Measurements from ENCODE around the gene ABLIM1. TPM values are rescaled to one million over a fixed set of nuclear protein-coding genes. Genes with fewer than 3 reads are reported as not detected.

ABLIM1 gene
- total and polyA plus RNA-seq, 2 of the 4 experiments (the other 2 are of a cell fraction): 7.7 to 9.9 TPM

- H3K27ac ChIP-seq (ENCODE audit: insufficient read depth, low read length): no peak overlapping the region
- BruUV-seq (replicated peaks): no TSS peak
- no peaks in the 10 kb centered on the region for H3K9me3 ChIP-seq (ENCODE audit: control insufficient read depth, insufficient read depth, low read length)
- in situ Hi-C loops (cut with MboI; ENCODE audit: low sequenced_read_pairs) (loop anchor here (5.0 kb wide), 3 partner anchors 73 to 243 kb away; no protein-coding TSS in a partner anchor), dilution Hi-C loops (cut with HindIII; ENCODE audit: low sequenced_read_pairs, unreplicated experiment) (no loop called here), intact Hi-C loops (cut with micrococcal nuclease) (no loop called here)
- peaks cover 12% of the 10 kb centered on the region; the same call in 1 of the 2 replicates for H4K20me1 ChIP-seq (ENCODE audit: insufficient read depth, low read length)
- ChIA-PET CTCF (interaction anchor here (0.5 to 0.6 kb wide), 2 partner anchors 73 to 150 kb away, joined by 3 read pairs; no protein-coding TSS in a partner anchor), POLR2A (ENCODE audit: unreplicated experiment) (no interaction called here)
- H2AFZ ChIP-seq (replicated peaks; ENCODE audit: low read length, poor library complexity): no peak overlapping the region
- no peak overlapping the region for H3K4me2 ChIP-seq (ENCODE audit: low read depth, low read length)
- no peak overlapping the region for H2BK20ac ChIP-seq (ENCODE audit: low read depth, low read length)
- peaks cover 6% of the 10 kb centered on the region for H3K4me1 ChIP-seq (ENCODE audit: control insufficient read depth, insufficient read depth, low read length)
- no CpG with 5 or more reads among the region's 10 CpGs for WGBS, 2 experiments (ENCODE audit: extremely low coverage in 2 of 2, insufficient read length in 1 of 2)
- H2AK9ac ChIP-seq (replicated peaks; ENCODE audit: low read depth, low read length, poor library complexity): no peak overlapping the region
- no peak overlapping the region for H4K8ac ChIP-seq (ENCODE audit: low read depth in 2 of 2, low read length in 2 of 2)
- no peak overlapping the region for H3K14ac ChIP-seq (replicated peaks; ENCODE audit: low read depth, low read length)
- H4K91ac ChIP-seq (ENCODE audit: insufficient read depth, low read depth, low read length): no peak overlapping the region
- H3K27me3 ChIP-seq (ENCODE audit: control insufficient read depth, insufficient read depth, low read length): peaks cover 27% of the 10 kb centered on the region
- H4K5ac ChIP-seq (ENCODE audit: low read depth, low read length): no peak overlapping the region
- no peak overlapping the region for H3K9ac ChIP-seq (ENCODE audit: low read depth, low read length)
- DNase-seq: no peak
- H2BK120ac ChIP-seq (ENCODE audit: low read depth, low read length): no peak overlapping the region
- no peaks in the 10 kb centered on the region for H3K9me1 ChIP-seq (ENCODE audit: insufficient read depth, low read length)
- H2BK15ac ChIP-seq (ENCODE audit: low read depth, low read length): no peak overlapping the region
- no peak overlapping the region for H3K4ac ChIP-seq (ENCODE audit: low read depth, low read length)
- H2BK5ac ChIP-seq (ENCODE audit: low read depth, low read length, poor library complexity, severe bottlenecking): no peak overlapping the region
- no peaks in the 10 kb centered on the region for H3K79me1 ChIP-seq (ENCODE audit: low read depth in 1 of 2, low read length in 2 of 2)
- ATAC-seq (ENCODE audit: low read depth): no peak
- no peak overlapping the region for H2AK5ac ChIP-seq (ENCODE audit: low read depth, low read length)
- H3K23ac ChIP-seq (ENCODE audit: low read depth, low read length): no peak overlapping the region
- H3K36me3 ChIP-seq (ENCODE audit: control insufficient read depth, insufficient read depth, low read length): no peaks in the 10 kb centered on the region
- H3K56ac ChIP-seq (ENCODE audit: extremely low read depth, insufficient read depth, low read length): no peak overlapping the region
- TF ChIP-seq ELK1 (IDR thresholded peaks at IDR 0.05; ENCODE audit: borderline replicate concordance, low read depth, low read length): no peak
- no peak for TF ChIP-seq USF2 (IDR thresholded peaks at IDR 0.05; ENCODE audit: low read depth, low read length)
- TF ChIP-seq NFE2L2 (IDR thresholded peaks at IDR 0.05; ENCODE audit: low read depth, low read length): no peak
- TF ChIP-seq RAD21 (IDR thresholded peaks at IDR 0.05; ENCODE audit: low read length): no peak
- TF ChIP-seq SMC3 (IDR thresholded peaks at IDR 0.05; ENCODE audit: low read depth, low read length): no peak
- no peak for TF ChIP-seq RFX5 (IDR thresholded peaks at IDR 0.05; ENCODE audit: low read depth, low read length)
- TF ChIP-seq POLR2A (IDR thresholded peaks at IDR 0.05; ENCODE audit: low read depth, low read length): no peak
- TF ChIP-seq FOS (IDR thresholded peaks at IDR 0.05; ENCODE audit: low read depth, low read length): no peak
- no peak for TF ChIP-seq MAZ (IDR thresholded peaks at IDR 0.05; ENCODE audit: borderline replicate concordance, low read depth, low read length)
- TF ChIP-seq CTCF (conservative IDR thresholded peaks at IDR 0.05; ENCODE audit: low read depth, low read length): no peak
- no peak for TF ChIP-seq BHLHE40 (IDR thresholded peaks at IDR 0.05; ENCODE audit: low read depth, low read length)
- TF ChIP-seq RCOR1 (IDR thresholded peaks at IDR 0.05; ENCODE audit: insufficient replicate concordance, low read length): no peak
- no peak for TF ChIP-seq MAFK (IDR thresholded peaks at IDR 0.05; ENCODE audit: low read depth, low read length)
- no peak for TF ChIP-seq CHD1 (IDR thresholded peaks at IDR 0.05; ENCODE audit: low read depth, low read length)
- TF ChIP-seq MXI1 (IDR thresholded peaks at IDR 0.05; ENCODE audit: borderline replicate concordance, low read depth, low read length): no peak
- no peak overlapping the region for H3K4me3 ChIP-seq (ENCODE audit: insufficient read depth, low read depth, low read length)
- H3K18ac ChIP-seq (ENCODE audit: low read depth, low read length): no peak overlapping the region
Observed at GRCh38 chr10:114545071-114545470, 113.0 kb downstream of the ABLIM1 start.

Data from IMR-90 (cell line).